ENCODE data around the gene AP3M1.

DNA sequence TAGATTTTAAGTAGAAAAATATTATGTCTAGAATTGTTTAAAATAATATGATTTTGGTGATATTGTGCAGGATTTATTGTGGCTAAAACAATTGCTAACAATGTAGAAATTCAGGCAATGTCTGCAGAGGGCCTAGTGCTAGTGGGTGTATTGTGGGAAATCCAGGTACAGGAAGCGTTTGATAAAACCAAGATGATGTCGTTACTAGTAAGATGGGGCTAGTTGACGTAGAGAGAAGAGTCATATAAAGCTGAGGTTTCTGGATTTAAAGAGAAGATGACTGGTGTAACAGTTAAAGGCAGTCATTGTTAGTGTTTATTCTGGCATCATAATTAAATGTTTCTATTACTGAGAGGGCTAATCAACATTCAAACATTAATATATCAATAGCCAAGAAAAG lies 43.9 kb upstream of the AP3M1 start:
- TF ChIP-seq, protein P1, sequence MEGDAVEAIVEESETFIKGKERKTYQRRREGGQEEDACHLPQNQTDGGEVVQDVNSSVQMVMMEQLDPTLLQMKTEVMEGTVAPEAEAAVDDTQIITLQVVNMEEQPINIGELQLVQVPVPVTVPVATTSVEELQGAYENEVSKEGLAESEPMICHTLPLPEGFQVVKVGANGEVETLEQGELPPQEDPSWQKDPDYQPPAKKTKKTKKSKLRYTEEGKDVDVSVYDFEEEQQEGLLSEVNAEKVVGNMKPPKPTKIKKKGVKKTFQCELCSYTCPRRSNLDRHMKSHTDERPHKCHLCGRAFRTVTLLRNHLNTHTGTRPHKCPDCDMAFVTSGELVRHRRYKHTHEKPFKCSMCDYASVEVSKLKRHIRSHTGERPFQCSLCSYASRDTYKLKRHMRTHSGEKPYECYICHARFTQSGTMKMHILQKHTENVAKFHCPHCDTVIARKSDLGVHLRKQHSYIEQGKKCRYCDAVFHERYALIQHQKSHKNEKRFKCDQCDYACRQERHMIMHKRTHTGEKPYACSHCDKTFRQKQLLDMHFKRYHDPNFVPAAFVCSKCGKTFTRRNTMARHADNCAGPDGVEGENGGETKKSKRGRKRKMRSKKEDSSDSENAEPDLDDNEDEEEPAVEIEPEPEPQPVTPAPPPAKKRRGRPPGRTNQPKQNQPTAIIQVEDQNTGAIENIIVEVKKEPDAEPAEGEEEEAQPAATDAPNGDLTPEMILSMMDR (conservative IDR thresholded peaks at IDR 0.05; ENCODE audit: low read length), result no peak
- no peak for TF ChIP-seq EZH2phosphoT487 (IDR thresholded peaks at IDR 0.05; ENCODE audit: borderline replicate concordance)

Data from Loucy (cell line).